IPS DF 4.7 (cell line): ENCODE data around the gene CDK14.

Experiments used
- DNase-seq: peaks from one replicate; pipeline ENCODE4 v3.0.0-alpha.2; 2013; ENCODE audit warnings: low spot score; ENCODE audit errors: extremely low read depth

CDK14 gene

GRCh38 chr7:91193141-91193540, 597.0 kb downstream of the CDK14 start:
- DNase-seq = no peak

DNA sequence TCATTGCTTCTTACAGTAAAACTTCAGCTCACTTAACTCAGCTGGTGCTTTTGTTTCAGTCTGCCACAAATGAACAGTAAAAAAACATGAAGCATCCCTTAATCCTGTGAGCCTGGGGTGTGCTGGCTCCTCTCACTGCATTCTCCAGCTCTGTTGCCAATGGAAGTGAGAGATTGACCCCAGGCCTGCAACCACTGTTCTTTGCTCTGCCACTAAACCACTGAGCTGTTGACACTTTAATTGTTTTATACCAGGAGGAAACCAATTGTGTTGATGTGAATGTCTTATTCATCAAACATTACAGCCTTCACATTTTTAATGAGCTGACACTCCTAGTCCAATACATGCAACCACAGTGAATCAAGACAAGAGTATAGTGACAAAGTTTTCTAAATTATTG, 598.7 kb downstream of the CDK14 start:
- no peak for DNase-seq

DNA sequence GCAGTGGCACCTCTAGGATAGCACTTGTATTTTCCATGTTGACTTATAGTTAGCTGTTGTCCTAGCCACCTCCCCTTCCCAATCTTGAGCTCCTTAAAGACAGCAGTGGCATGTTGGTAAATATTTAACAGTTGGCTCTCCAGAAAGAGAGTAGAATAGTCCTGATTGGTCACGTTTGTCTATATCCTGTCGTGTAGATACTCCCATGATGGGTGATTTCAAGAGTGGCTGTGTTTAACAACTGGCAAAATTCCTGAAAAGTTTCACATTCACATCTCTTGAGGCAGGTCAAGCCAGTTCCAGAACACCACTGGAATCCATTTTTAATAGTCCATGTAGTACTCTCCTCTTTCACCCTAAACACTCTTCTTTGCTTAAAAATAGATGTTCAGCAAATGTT, 599.9 kb downstream of the CDK14 start:
- no peak for DNase-seq

- DNase-seq = no peak
Observed at GRCh38 chr7:91198371-91198770, 602.2 kb downstream of the CDK14 start.

DNA sequence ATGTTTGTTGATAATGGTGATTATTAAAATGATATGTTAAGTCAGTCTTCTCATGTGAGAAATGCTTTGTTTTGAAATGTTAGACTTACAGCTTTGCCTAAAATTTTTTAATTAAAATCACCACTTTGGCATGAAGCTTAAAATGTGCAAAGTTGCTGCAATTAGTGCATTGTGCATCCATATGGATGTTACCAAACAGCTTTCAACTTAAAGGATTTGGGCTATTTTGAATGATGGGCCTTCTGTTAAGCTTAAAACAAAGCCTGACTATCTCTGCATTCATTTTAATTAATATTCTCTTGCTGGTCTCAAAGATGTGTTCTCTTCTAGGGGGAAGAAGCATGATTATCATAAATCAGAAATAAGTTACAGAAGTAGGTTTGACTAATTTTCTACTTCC, 603.5 kb downstream of the CDK14 start:
- DNase-seq = no peak

GRCh38 chr7:91201442-91202113, 605.5 kb downstream of the CDK14 start:
- DNase-seq = no peak

DNA sequence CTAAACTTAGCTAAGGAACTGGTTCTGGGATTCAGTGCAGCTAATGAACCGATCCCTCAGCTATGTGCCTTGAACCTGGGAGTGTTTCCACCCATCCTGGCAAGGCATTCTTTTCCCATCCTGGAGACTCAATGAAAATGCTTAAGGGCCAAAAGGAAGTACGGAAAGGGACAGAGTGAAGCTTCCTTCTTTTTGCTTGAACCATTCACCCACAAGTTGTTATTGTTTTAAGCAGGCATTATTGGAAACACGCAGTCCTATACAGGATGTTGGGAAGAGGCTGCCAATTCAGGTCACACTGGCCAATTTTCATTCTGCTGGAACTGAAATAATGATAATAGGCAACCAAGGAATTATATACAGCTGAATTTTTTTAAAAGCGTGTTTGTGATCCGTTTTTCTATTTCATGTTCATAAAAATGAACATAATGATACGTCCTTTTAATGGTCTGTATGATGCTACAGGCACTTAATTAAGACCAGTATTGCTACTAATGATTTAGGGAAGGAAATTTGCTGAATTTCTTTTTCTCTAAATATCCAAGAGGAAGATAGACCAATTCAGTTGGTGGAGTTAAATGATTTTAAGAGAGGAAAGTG, 610.3 kb downstream of the CDK14 start:
- no peak for DNase-seq

DNA sequence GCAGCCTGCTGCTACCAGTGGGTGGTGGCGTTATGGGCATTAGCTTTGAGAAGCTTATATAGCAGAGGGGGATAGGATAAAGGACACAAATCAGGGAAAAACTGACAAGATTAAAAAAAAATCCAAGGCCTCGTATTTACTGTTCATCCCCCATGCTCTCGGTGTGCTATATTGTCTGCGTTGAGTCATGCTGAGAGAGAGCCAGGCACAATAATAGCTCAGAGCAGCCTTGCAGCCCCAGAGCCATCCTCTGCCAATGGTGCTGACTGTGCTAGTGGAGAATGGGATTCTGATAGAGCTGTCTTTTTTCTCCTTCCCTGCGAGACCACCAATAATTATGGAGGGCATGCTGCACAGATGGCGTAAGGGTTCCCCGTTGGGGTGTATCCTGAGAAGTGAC, 616.5 kb downstream of the CDK14 start:
- no peak for DNase-seq

DNA sequence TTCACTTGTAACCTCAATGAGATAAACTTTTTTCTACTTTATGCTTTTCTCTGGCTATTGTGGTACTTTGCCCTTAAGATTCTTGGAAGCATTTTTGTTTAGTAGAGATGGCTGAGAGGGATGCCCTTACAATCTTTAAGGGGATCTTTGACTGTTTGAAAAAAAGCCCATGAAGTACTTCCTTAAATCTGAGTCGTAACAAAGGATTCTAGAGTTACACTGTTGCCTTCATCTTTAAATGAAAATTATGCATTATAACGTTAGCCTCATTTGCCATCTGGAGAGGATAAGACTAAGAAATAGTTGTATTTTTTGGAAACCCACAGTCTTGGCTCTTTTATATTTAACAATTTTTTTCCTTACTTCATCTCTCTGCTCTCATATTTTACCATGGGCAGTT, 630.3 kb downstream of the CDK14 start:
- DNase-seq = no peak

- no peak for DNase-seq
Observed at GRCh38 chr7:91228327-91228726, 632.2 kb downstream of the CDK14 start.

DNA sequence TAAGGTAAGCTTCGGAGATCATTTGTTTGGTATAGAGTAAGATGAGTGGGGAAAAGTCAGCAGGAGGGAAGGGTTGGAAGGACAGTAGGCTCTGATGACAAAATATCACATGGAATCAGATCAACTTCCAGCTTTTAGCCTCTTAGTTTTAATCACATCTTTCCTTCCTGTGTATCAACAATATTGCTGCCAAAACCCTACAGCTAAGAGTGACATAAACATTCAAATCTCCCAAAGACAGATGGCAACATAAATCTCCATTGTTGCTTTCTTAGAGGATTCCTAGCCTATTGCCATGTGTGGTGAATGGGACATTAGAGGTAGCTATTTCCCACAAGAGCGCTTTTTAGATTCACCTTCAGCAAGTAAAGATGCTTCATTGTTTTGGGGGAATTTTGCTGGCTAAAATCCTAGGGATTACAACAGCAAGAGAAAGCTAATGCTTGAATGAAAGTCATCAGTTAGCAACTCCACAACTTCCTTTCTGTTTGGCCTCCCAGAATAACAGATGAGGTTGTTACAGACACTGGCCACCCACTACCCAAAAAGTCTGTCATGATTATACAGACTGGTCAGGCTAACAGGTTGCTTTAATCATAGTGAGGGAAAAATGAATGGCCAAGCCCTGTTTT, 632.9 kb downstream of the CDK14 start:
- DNase-seq = no peak

GRCh38 chr7:91230100-91230499, 634.0 kb downstream of the CDK14 start:
- DNase-seq = no peak

GRCh38 chr7:91230503-91230902, 634.4 kb downstream of the CDK14 start:
- DNase-seq = no peak

GRCh38 chr7:91233212-91233611, 637.1 kb downstream of the CDK14 start:
- no peak for DNase-seq

GRCh38 chr7:91235211-91235832, 639.2 kb downstream of the CDK14 start:
- no peak for DNase-seq

GRCh38 chr7:91239171-91239604, 643.1 kb downstream of the CDK14 start:
- no peak for DNase-seq

- no peak for DNase-seq
Observed at GRCh38 chr7:91239772-91240171, 643.7 kb downstream of the CDK14 start.

- DNase-seq = no peak
Observed at GRCh38 chr7:91240376-91240941, 644.3 kb downstream of the CDK14 start.

- DNase-seq = no peak
Observed at GRCh38 chr7:91242097-91242844, 646.1 kb downstream of the CDK14 start.

DNA sequence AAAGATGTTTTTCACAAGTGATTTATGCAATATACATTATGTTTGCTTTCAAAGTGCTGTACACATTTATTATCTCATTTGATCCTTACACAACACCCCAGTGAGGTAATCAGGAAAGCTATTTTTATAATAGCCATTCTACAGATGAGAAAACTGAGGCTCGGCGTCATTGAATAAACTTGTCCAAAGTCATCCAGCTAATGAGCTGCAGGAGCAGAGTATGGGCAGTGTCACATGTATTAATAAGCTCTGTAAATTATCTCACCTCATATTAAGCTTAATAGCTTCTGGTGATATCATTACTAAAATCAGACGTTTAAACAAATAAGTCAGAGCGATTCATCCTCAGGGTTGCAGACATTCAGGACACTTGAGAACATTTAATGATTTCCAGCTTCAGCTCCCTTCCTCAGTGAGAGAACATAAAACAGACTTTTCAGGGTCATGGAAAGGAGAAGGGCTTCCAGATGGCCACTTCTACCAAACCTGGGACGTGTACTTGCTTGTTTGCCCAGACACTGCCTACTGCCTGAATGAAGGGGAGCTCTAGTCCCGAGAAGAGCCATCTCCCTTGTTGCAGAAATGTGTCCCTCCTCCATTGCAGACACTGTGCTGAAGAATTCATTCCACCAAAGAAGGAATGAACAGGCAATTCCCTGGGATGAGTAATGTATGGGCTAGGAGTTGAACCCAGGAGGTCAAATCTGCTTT, 647.6 kb downstream of the CDK14 start:
- no peak for DNase-seq

- DNase-seq = no peak
Observed at GRCh38 chr7:91247500-91247899, 651.4 kb downstream of the CDK14 start.
